ENCODE data around the gene ME3.

GRCh38 chr11:86508604-86509587 lies 163.5 kb downstream of the ME3 start:
- TF ChIP-seq CTCF (IDR thresholded peaks at IDR 0.05) = no peak
- TF ChIP-seq POLR2AphosphoS5 (IDR thresholded peaks at IDR 0.05; ENCODE audit: insufficient read depth in 1 of 2, low read depth in 1 of 2) = no peak

Data from vagina (tissue), 2 donors.